Immature natural killer cell (primary cell): ENCODE measurements around the gene STAB2. TPM values are rescaled to one million over a fixed set of nuclear protein-coding genes. Genes with fewer than 3 reads are reported as not detected.
A peak's percentile ranks its signal among the peaks of the same experiment; 100 is the strongest.

Experiments
- DNase-seq, 3 donors: peaks; one replicate each; pipeline ENCODE4 v3.0.0; 2022; ENCODE audit warnings: mixed read lengths in 1 of 3
- H3K27ac Mint-ChIP-seq, 6 donors: one replicate each; pipeline ENCODE4 v1.8.0; 2020; ENCODE audit warnings: mixed read lengths in 6 of 6, mild to moderate bottlenecking in 5 of 6, inconsistent platforms in 4 of 6, moderate library complexity in 3 of 6
- H3K27me3 Mint-ChIP-seq, 3 donors: one replicate each; pipeline ENCODE4 v1.8.0; 2020 to 2021; ENCODE audit warnings: low read depth in 3 of 3, mild to moderate bottlenecking in 3 of 3, mixed read lengths in 3 of 3, moderate library complexity in 3 of 3, inconsistent platforms in 1 of 3
- H3K36me3 Mint-ChIP-seq, 3 donors: one replicate each; pipeline ENCODE4 v1.8.0; 2020; ENCODE audit warnings: mixed read lengths in 3 of 3, inconsistent platforms in 2 of 3, mild to moderate bottlenecking in 2 of 3
- H3K4me1 Mint-ChIP-seq, 2 donors: one replicate each; pipeline ENCODE4 v1.8.0; 2020; ENCODE audit warnings: inconsistent platforms in 2 of 2, mild to moderate bottlenecking in 2 of 2, mixed read lengths in 2 of 2, moderate library complexity in 1 of 2
- H3K4me3 Mint-ChIP-seq, 5 donors: one replicate each; pipeline ENCODE4 v1.8.0; 2020; ENCODE audit warnings: mild to moderate bottlenecking in 5 of 5, mixed read lengths in 5 of 5, inconsistent platforms in 3 of 5, moderate library complexity in 3 of 5
- H3K9me3 Mint-ChIP-seq, 6 donors: one replicate each; pipeline ENCODE4 v1.8.0; 2020; ENCODE audit warnings: mild to moderate bottlenecking in 6 of 6, mixed read lengths in 6 of 6, inconsistent platforms in 4 of 6, moderate library complexity in 3 of 6
- polyA plus RNA-seq, 3 donors: library from polyadenylated mRNA; unstranded; fragments of 300-500 nt; fragmentation: Illumina TruSeq; gene quantifications; one replicate each; pipeline ENCODE4 v1.2.3, GENCODE V29; 2021

STAB2 gene
- polyA plus RNA-seq, 3 donors from 2014 or later, result not detected

DNA sequence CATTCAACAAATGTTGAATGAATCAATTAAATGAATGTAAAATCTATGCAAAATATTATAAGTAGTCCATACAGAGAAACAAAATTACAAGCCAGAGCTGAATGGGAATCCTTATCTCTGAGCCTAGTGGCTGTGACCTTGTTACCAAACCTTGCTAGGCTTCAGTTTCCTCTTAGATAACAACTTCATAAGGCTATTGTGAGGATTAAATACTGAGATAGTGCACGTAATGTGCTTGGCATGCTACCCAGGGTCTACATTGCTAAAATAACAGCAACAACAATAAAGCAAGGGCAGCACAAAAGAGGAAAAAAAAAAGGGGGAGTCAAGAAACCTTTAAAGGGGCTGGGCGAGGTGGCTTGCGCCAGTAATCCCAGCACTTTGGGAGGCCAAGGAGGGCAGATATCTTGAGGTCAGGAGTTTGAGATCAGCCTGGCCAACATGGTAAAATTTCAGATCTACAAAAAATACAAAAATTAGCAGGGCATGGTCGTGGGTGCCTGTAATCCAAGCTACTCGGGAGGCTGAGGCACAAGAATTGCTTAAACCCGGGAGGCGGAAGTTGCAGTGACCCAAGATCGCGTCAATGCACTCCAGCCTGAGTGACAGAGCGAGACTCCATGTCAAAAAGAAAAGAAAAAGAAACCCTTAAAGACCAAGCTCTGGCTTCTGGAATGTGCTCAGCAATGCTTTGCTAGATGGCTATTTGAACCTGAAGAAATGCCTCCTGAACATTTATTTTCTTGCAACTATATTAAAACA is 14.1 kb downstream of the STAB2 start:
- H3K36me3 Mint-ChIP-seq, result no peaks in the 10 kb centered on the region
- no peaks in the 10 kb centered on the region for H3K4me1 Mint-ChIP-seq
- peaks cover 2 to 6% (median 5%) of the 10 kb centered on the region in 3 donors for H3K27me3 Mint-ChIP-seq
- DNase-seq, result no peak
- no peaks in the 10 kb centered on the region for H3K9me3 Mint-ChIP-seq
- no peak overlapping the region for H3K27ac Mint-ChIP-seq
- no peak overlapping the region for H3K4me3 Mint-ChIP-seq

DNA sequence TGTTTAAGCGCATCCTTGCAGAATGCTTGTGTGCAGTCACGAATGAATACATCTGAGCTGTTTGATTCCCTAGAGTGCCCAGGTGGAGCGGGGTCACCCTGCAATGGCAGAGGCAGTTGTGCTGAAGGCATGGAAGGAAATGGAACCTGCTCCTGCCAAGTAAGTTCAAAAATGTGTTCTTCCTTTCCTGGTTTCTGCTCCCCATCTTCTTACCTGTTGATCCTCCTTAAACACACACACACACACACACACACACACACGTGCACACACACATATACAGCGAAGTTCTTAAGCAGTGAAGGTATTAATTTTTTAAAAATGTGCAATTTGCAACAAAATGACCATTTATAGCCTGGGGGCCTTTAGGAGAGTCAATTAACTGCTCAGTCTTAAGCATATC is 33.3 kb downstream of the STAB2 start:
- H3K4me3 Mint-ChIP-seq, result no peak overlapping the region
- H3K36me3 Mint-ChIP-seq, result no peaks in the 10 kb centered on the region
- H3K27me3 Mint-ChIP-seq, result peaks cover 0 to 19% (median 7%) of the 10 kb centered on the region in 3 donors
- peaks cover 0 to 1% (median 0%) of the 10 kb centered on the region in 6 donors for H3K9me3 Mint-ChIP-seq
- DNase-seq, result no peak
- H3K4me1 Mint-ChIP-seq, result no peaks in the 10 kb centered on the region
- H3K27ac Mint-ChIP-seq, result no peak overlapping the region

DNA sequence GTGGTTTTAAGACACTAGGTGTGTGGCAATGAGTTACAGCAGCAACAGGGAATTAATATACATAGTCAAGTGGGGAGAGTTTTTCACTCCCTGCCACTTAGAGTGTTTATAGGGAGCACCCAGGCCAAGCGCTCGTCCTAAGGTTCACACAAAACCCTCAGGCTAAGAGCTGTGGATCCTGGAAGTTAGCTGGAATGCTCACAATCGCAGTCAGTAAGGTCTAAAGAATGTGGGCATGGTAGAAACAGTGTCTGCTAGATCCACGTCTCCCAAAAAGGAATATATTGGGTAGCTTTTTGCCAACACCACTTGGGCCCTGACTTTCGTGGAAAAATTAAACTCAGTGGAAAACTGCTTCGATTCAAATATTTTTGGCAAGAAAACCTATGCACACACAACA is 36.6 kb downstream of the STAB2 start:
- Mint-ChIP-seq H3K4me1 (no peaks in the 10 kb centered on the region), H3K36me3 (no peaks in the 10 kb centered on the region), H3K27me3 (peaks cover 0 to 12% (median 0%) of the 10 kb centered on the region in 3 donors), H3K9me3 (peaks cover 0 to 2% (median 0%) of the 10 kb centered on the region in 6 donors), H3K4me3 (no peak overlapping the region), H3K27ac (no peak overlapping the region)
- DNase-seq, result no peak

DNA sequence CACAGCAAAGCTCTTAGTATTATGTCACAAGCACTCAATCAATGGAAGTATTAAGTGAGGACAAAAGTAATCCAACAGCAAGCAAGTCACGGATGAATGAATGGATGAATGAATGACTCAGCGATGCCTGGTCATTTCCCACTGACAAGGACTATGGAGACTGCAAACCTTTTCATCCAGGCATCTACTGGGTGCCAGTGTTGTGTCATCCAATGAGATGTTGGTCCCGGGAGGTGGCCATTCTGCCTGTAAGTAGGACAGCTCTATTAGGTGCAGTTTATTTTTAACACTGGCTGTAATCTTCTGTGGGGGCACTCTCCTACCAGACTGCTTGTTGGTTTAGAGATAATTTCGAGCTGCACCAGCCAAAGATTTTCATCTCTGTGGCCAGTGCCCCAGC is 39.4 kb downstream of the STAB2 start:
- no peaks in the 10 kb centered on the region for H3K36me3 Mint-ChIP-seq
- no peaks in the 10 kb centered on the region for H3K4me1 Mint-ChIP-seq
- no peak for DNase-seq
- H3K4me3 Mint-ChIP-seq, result no peak overlapping the region
- peaks cover 0 to 11% (median 0%) of the 10 kb centered on the region in 3 donors for H3K27me3 Mint-ChIP-seq
- H3K9me3 Mint-ChIP-seq, result peaks cover 0 to 2% (median 0%) of the 10 kb centered on the region in 6 donors
- no peak overlapping the region for H3K27ac Mint-ChIP-seq

DNA sequence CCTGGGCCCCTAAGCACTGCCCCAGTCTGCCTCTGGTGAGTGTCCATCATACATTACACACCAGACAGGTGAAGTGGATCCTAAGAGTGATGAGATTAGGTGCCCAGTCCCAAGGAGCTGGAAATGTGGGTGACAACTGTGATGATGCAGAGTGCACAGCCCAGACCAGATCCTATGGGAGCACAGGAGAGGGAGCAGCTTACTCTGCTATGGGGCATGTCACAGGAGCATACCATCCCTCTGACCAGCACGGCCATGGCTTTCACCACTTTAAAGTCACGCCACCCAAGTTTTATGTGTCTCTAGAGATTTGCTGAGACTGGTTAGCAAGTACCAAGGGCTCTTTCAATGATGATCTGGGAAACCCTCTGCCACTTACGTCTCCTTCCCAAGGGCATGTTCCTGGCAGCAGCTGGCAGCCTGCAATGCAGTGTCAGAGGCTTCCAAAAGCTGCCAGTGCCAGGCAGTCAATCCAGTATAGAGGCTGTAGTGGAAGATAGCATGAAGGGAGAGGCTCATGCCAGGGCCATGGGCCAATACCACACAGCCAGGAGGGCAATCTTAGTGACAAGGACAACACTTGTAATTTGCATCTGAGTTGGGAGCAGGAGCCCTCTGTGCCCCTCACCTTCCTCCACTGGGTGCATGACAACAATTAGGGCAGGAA is 40.2 kb downstream of the STAB2 start:
- Mint-ChIP-seq H3K4me3 (no peak overlapping the region), H3K9me3 (peaks cover 0 to 2% (median 0%) of the 10 kb centered on the region in 6 donors)

DNA sequence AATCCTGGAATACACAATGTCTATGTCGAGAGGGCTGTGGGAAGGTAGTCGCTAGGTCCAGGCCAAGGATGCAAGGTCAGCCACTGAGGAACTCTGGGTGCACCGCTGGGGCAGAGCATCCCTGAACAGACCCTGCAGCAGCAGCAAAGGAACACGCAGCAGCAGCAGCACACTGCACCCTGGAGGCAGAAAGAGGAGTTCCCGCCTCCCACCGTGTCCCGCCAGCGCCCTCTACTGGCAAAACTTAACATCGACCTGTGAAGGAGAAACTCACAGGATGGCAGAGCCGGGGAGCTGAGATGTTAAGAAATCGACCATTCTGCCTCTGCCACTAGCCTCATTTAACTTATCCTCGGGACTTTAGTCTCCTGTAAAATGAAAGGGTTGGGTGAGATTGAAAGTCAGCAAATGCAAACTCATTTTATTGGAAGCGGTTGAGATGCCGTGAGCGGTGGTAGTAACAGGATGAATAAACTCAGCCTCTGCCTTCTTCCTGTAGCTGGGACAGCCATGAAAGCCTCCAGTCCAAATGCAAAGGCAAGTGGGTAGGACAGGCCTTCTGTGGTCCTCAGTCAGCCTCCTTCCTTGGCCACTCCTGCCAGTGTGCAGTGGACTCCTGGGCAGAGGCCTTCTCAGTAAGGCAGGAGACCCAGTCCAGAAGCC is 45.6 kb downstream of the STAB2 start:
- Mint-ChIP-seq H3K27ac (no peak overlapping the region), H3K9me3 (no peaks in the 10 kb centered on the region)

More for the DNA sequence above, 40.2 kb downstream of the STAB2 start:
- H3K27ac Mint-ChIP-seq, result no peak overlapping the region
- H3K27me3 Mint-ChIP-seq, result peaks cover 0 to 8% (median 0%) of the 10 kb centered on the region in 3 donors
- no peak for DNase-seq
- H3K4me1 Mint-ChIP-seq, result no peaks in the 10 kb centered on the region
- no peaks in the 10 kb centered on the region for H3K36me3 Mint-ChIP-seq

DNA sequence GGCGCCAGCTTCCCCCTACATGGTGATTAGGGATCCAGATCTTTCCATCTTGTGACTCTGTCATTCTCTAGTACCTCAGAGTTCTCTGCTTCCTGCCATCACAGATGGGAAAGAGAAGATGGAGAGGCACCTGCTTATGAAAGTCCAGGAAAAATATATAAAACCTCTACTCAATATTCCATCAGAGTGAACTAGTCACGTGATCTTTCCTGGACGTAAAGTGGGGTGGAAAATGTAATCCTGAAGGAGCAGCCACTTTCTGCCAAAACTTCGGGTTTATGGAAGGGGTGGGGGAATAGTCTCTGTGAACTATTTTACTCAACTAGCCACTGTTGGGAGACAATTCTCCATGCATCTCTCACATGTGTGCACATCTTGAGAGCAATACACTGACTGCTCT is 47.7 kb downstream of the STAB2 start:
- no peaks in the 10 kb centered on the region for H3K9me3 Mint-ChIP-seq
- peaks cover 0 to 4% (median 0%) of the 10 kb centered on the region in 3 donors for H3K27me3 Mint-ChIP-seq
- DNase-seq, result no peak
- H3K27ac Mint-ChIP-seq, result no peak overlapping the region
- H3K36me3 Mint-ChIP-seq, result no peaks in the 10 kb centered on the region
- no peak overlapping the region for H3K4me3 Mint-ChIP-seq
- H3K4me1 Mint-ChIP-seq, result no peaks in the 10 kb centered on the region

More for the DNA sequence above, 45.6 kb downstream of the STAB2 start:
- peak in 2 of 3 donors; percentile 7 to 16 for DNase-seq
- Mint-ChIP-seq H3K4me3 (no peak overlapping the region), H3K4me1 (no peaks in the 10 kb centered on the region), H3K36me3 (no peaks in the 10 kb centered on the region), H3K27me3 (no peaks in the 10 kb centered on the region)

DNA sequence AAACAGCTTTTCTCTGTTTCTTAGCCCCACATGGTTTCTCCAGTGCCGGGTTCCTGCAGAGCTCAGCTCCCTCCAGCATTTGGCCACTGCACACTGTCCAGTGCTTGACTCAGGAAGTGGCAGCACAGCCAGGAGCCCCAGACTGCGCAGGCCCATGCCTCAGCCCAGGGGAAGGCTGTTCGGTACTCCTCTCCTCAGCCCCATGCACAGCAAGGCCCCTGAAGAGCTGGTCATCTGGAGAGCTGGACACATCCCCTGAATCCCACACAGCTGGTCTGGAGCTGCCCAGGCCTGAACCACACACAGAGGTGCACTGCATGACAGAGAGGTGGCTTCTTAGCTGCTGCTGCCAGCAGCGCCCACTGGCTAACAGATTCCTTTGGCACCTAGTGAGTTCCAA is 48.3 kb downstream of the STAB2 start:
- Mint-ChIP-seq H3K9me3 (peaks cover 0 to 3% (median 0%) of the 10 kb centered on the region in 6 donors), H3K4me3 (no peak overlapping the region), H3K27ac (no peak overlapping the region), H3K4me1 (no peaks in the 10 kb centered on the region), H3K36me3 (no peaks in the 10 kb centered on the region), H3K27me3 (peaks cover 0 to 4% (median 0%) of the 10 kb centered on the region in 3 donors)
- DNase-seq, result no peak

DNA sequence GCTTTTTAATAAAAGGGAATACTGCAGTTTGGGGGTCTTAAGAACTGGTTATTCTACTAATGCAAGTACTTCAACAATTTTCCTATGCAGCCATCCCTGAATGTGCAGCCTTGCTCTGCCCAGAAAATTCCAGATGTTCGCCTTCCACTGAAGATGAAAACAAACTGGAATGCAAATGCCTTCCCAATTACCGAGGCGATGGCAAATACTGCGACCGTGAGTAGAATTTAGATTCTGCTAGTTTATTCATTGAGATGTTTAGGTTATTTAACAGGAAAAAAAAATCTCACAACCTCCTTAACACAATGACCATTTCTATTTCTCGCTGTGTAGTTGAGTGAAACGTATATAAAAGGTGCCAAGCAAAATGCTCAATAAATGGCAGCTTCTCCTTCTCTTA is 49.9 kb downstream of the STAB2 start:
- Mint-ChIP-seq H3K4me1 (no peaks in the 10 kb centered on the region), H3K9me3 (peaks cover 0 to 3% (median 0%) of the 10 kb centered on the region in 6 donors), H3K36me3 (no peaks in the 10 kb centered on the region), H3K4me3 (no peak overlapping the region), H3K27me3 (peaks cover 0 to 4% (median 0%) of the 10 kb centered on the region in 3 donors), H3K27ac (no peak overlapping the region)
- no peak for DNase-seq

DNA sequence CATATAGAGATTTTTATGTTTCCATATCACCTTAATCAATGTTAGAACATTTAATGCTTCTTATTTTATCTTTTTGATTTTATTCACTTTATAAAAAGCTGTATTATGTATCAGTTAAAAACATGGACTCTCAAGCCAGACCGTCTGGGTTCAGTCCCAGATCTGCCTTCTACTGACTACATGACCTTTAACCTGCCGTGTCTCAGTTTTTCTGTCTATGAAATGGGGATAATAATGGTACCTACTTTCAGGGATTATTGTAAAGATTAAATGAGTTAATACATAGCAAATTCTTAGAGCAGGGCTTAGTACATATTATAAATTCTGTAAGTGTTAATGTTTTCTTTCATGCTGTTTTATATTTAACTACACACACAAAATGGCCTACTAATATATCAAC is 50.4 kb downstream of the STAB2 start:
- no peak overlapping the region for H3K4me3 Mint-ChIP-seq
- H3K36me3 Mint-ChIP-seq, result no peaks in the 10 kb centered on the region
- H3K4me1 Mint-ChIP-seq, result no peaks in the 10 kb centered on the region
- peaks cover 0 to 4% (median 0%) of the 10 kb centered on the region in 3 donors for H3K27me3 Mint-ChIP-seq
- no peak overlapping the region for H3K27ac Mint-ChIP-seq
- no peak for DNase-seq
- H3K9me3 Mint-ChIP-seq, result peaks cover 0 to 3% (median 0%) of the 10 kb centered on the region in 6 donors

DNA sequence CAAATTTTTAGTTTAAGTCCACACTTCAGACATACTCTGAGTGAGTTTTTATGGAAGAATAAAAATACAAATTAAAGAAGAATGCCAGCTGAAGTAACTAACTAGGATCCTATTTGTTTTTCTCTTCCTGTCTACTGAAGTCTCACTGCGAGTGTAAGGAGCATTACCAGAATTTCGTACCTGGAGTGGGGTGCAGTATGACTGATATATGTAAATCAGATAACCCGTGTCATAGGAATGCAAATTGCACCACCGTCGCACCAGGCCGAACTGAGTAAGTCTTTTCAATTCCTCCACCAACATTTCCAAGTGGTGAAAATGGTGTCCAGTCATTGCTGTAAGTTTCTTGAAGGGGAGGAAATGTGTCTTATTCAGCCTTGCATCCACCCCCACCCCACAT is 52.9 kb downstream of the STAB2 start:
- H3K4me3 Mint-ChIP-seq, result no peak overlapping the region
- peaks cover 0 to 3% (median 0%) of the 10 kb centered on the region in 6 donors for H3K9me3 Mint-ChIP-seq
- DNase-seq, result no peak
- no peaks in the 10 kb centered on the region for H3K36me3 Mint-ChIP-seq
- H3K27ac Mint-ChIP-seq, result no peak overlapping the region
- peaks cover 0 to 4% (median 2%) of the 10 kb centered on the region in 3 donors for H3K27me3 Mint-ChIP-seq
- H3K4me1 Mint-ChIP-seq, result no peaks in the 10 kb centered on the region

DNA sequence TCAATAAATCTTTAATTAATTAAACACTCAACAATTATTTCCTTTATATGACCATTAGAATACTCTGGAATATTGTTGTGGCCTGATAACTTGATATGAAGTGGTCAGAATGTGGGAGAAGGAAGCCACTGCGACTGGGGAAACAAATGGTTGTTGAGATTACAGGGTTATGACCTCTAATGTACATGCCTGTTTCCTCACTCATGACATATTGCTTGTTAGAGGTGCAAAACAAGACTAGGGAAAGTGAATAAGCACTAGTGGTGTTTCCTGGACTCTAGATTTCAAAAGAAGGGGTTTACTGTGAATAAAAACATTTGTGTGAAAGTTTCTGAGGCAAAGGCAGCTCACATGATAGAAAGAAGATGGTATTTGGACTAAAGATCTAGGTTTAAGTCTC is 53.3 kb downstream of the STAB2 start:
- DNase-seq, result no peak
- peaks cover 0 to 3% (median 0%) of the 10 kb centered on the region in 6 donors for H3K9me3 Mint-ChIP-seq
- no peaks in the 10 kb centered on the region for H3K4me1 Mint-ChIP-seq
- no peak overlapping the region for H3K27ac Mint-ChIP-seq
- no peaks in the 10 kb centered on the region for H3K36me3 Mint-ChIP-seq
- peaks cover 0 to 4% (median 2%) of the 10 kb centered on the region in 3 donors for H3K27me3 Mint-ChIP-seq
- no peak overlapping the region for H3K4me3 Mint-ChIP-seq

DNA sequence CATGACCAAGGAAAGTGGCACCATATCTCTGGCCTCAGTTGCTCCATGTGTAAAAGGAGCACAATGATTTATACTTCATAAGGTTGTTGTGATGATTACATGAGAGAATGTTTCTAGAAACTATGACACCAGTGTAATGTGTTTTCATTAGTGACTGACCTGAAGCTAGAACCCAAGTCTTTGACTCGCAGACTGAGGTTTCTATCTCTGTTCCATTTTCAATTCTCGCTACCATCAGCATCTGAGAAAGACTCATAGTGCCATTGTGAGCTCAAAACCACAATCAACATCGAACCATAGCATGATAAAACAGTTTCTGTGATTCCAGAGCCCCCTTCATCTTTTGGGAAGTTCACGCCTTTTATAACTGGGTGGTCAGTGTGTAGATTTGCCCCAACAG is 53.8 kb downstream of the STAB2 start:
- Mint-ChIP-seq H3K36me3 (no peaks in the 10 kb centered on the region), H3K9me3 (peaks cover 0 to 3% (median 0%) of the 10 kb centered on the region in 6 donors), H3K4me1 (no peaks in the 10 kb centered on the region), H3K27me3 (peaks cover 0 to 4% (median 2%) of the 10 kb centered on the region in 3 donors), H3K27ac (no peak overlapping the region), H3K4me3 (no peak overlapping the region)
- no peak for DNase-seq
